KG1 (cell line): ENCODE results near the gene NRIP2.

Experiments used
- DNase-seq: peaks from one replicate; lab custom pipeline; 2025; lab: John Stamatoyannopoulos, UW

NRIP2 gene

DNA sequence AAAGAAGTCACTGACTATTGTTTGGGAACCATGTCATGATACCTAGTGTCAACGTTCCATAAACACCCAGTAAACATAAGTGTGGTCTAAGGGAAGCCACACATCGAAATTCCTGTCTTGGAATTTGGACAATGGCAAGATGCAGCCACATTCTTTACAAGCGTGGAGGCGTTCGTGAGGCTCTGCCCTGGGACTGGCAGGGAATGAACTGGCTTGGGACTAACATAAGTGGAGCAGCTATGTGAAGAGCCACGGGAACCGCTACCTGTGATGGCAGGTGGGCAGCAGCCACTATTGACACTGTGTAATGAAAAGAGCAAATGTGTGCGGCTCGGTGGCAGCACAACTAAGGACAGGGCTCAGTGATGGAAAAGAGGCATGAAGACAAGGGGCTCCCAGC is 10.0 kb upstream of the NRIP2 start:
- DNase-seq = no peak

- DNase-seq = no peak
These were observed 8.1 kb upstream of the NRIP2 start for GRCh38 chr12:2842948-2843347.

DNA sequence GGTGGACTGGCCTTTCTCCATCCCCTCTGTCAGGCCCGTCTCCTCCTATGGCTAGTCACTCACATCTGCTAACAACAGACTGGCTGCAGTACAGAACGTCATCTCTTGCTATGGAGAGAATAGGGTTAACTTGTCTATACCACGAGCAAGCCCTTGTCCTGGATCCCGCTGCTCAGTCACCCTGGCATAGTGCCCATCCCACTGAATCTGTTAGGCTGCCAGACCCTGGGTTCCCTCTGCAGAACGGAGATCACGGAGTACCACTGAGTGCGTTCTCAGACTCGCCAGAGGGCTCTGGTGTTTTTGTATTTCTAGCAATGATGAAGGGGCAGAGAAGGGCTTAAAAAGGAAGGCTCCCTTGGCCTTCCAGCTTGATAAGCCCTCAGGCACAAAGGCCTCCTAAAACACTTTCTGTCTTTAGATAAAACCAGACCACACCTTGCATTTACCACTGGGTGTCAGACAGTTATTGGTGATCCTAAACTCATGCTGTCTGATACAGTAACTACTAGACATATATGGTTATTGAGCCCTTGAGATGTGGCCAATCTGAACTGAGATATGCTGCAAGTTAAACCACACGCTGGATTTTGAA is 6.3 kb upstream of the NRIP2 start:
- no peak for DNase-seq

GRCh38 chr12:2836574-2836973 is 1.7 kb upstream of the NRIP2 start:
- DNase-seq = no peak

DNA sequence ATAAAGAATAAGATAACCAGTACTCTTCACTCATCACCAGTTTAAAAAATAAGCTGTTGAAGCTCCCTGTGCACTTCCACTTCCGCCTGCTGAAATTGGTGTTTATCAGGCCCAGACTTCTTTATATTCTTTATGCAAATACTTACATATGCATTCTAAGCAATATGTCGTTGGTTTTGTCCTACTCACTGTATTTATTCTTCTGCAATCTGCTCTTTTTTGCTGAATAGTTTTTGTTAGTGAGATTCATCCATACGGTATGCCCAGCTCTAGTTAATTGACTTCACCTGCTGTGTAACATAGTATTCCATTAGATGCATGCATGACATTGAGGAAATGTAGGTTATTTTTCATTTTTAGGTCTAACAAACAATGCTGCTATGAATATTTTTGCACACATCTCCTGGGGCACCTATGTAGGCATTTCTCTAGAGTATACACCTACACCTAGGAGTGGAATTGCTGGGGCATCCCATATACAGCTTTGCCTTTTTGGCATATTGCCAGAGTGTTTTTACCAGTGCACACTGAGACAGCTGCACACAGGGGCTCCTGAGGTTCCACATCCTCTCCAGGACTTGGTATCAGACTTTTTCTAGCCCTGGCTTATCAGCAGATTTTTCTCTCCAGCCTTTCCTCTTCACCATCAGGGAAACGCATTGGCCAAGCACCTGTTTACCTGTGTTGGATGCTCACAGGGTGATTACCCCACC is 1.0 kb upstream of the NRIP2 start:
- no peak for DNase-seq

GRCh38 chr12:2833810-2834209 is 1.0 kb downstream of the NRIP2 start:
- DNase-seq = no peak

DNA sequence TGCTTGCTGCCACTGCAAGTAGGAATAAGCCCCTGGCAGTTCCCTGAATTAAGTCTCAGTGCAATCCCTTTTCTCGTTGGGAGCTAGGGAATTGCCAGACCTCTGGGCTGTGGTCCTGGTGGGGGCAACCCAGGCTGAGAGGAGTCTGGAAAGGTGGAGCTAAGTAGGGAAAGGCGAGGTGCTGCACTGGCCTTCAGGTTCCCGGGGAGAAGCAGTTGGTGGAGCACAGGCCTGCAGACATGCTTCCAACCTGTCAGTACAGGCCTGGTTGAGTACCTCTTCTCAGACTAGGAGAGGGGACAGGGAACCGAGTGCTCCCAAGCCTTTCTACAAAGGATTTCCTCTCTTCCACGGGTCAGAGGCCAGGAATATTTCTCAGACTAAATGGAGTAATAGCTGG is 1.5 kb downstream of the NRIP2 start:
- no peak for DNase-seq

DNA sequence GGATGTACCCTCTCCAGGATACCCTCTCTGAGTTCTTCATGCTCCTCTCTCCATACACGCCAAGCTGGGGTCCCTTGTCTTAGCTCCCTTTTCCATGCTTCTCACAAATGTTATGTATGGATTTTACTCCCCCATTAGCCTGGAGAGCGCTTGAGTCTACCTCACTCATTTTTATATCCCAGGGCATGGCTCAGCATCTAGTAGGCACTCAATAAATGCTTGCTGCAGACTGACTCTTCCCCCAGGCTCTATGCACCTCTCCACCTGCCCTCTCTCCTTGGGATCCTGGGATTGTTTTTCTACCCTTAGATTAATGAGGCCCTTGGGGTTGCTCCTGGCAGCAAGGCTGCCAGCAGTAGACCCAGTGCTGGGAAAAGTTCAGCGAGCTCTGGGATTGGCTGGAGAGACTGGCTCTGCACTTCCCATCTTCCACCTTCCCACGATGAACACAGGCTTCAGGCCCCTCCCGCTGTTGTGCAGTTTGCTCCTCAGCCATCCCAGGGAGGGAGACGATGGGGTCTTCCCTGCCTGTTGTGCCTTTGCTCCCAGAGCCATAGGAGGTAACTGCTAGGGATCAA is 2.2 kb downstream of the NRIP2 start:
- no peak for DNase-seq

- no peak for DNase-seq
These were observed 5.6 kb downstream of the NRIP2 start for GRCh38 chr12:2829275-2829674.

GRCh38 chr12:2826721-2827515 is 7.9 kb downstream of the NRIP2 start:
- DNase-seq = no peak

DNA sequence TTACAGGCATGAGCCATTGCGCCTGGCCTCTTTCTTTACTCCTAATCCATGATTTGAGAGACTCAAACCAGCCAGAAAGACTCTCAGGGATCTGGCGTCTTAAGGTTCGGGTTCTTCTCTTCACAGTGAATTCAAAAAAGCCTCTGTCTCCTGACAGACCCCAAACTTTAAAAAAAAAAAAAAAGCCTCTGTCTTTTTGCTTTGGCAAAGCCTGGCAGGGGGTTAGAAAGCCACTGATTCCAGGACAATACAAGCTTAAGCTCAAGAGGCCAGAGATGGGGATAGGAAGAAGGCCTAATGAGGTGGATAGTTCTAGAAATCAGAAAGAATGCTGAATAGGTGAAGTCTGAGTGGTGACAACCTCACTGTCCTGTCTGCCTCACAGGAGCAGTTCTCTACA is 8.8 kb downstream of the NRIP2 start:
- no peak for DNase-seq

DNA sequence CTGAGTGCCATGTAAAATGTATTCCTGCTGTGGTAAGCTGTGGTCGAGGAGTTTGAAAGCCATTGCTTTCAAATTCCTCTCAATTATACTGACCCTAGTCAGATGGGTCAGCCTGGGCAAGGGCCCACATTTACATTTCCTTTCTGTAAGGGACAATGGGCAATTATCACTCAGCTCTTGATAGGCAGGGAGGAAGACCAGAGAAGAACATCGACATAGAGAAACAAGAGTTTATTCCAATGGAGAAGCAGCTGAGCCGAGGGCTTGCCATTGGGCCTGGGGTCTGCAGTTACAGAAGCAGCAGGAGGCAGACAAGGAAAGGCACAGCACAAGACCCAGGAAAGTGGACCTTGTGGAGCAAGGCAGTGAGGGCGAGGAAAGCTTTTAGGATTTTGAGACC is 9.7 kb downstream of the NRIP2 start:
- no peak for DNase-seq

GRCh38 chr12:2824541-2824940 is 10.3 kb downstream of the NRIP2 start:
- DNase-seq = no peak

- DNase-seq = no peak
These were observed 11.4 kb downstream of the NRIP2 start for GRCh38 chr12:2823483-2823882.

DNA sequence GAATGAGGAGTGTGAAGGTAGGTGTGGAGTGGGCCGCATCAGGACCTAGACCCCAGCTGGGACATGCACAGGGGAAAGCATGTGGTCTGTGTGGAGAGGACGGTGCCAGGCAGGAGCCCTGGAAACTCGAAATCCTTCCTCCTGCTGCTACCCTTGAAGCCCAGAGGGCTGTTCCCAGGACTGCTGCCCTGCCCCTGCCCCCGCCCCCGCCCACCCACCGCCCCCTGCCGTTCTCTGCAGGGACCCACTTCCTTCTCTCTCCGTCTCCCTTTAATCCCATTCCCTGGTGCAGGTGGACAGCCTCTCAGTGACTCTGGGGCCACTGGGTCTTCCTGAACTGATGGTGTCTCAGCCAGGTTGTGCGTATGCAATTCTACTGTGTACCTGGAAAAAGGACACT is 14.4 kb downstream of the NRIP2 start:
- DNase-seq = no peak

DNA sequence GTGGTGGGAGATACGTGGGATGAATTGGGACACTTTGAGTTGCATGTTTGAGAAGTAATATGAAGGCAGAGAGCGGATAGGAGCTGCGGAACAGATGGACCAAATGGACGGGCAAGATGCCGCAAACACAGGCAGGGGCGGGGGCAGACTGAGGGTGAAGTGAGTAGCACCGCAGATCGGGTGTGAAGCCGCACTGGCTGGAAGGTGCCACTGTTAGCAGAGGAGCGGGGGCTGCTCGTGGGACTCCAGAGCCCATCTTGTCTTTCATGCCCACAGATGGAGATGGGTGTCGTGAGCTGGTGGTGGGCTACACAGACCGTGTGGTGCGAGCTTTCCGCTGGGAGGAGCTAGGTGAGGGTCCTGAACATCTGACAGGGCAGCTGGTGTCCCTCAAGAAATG is 15.0 kb downstream of the NRIP2 start:
- no peak for DNase-seq

- peak; percentile 58 for DNase-seq
These were observed 21.3 kb downstream of the NRIP2 start for GRCh38 chr12:2813214-2814185.

DNA sequence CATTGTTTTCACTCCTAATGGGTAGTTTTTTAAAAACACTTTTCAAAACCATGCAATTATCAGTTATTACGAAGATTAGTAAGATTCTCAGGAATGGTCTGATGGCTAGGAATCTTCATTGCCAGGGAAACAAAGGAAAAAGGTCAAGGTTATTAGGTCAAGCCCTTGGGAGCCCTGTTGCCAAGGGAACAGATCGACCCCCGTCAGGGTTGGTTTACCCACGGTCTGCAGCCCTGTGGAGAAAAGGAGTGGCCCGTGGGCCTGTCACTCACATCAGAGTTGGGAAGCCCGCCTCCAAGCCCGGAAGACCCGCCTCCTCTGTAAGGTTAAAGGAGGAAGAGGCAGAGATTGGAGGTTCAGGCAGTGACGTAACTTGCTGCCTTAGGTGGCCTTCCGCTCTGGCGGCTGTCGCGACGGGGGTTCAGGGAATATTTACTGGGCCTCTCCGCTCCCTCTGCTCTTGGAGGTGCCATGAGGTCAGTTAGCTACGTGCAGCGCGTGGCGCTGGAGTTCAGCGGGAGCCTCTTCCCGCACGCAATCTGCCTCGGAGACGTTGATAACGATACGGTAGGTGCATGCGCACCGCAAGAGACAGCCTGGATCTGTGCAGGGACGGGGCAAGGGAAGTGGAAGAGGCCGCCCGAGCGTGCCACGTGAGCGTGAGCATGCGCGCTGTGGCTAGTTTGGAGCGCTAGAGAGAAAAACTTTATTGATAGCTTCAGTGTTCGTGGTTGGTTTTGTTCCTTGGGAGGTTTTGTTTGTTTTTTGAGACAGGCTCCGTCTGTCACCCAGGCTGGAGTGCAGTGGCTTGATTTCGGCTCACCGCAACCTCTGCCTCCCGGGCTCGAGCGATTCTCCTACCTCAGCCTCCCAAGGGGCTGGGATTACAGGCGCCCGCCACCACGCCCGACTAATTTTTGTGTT is 22.3 kb downstream of the NRIP2 start, which contains the start of gene ITFG2:
TSS of gene ITFG2 (plus strand) at position 379 of the 924 bp plus-strand sequence. CDS start at position 472, 93 bp downstream.
- peak; percentile 100 for DNase-seq

GRCh38 chr12:2811801-2812200 is 23.0 kb downstream of the NRIP2 start:
- DNase-seq = no peak

GRCh38 chr12:2806700-2807099 is 28.1 kb downstream of the NRIP2 start:
- no peak for DNase-seq
